HG03066 (cell line): ENCODE data around the gene TSSC4.

Experiments
- ATAC-seq: cut with Tn5 transposase; IDR thresholded peaks from one replicate; pipeline ENCODE4 v1.9.1; 2021; ENCODE audit warnings: low read depth; ENCODE audit not compliant: unreplicated experiment

The TSSC4 gene

GRCh38 chr11:2415601-2416380, 15.2 kb downstream of the TSSC4 start:
- ATAC-seq = no peak

GRCh38 chr11:2416765-2417164, 16.2 kb downstream of the TSSC4 start:
- no peak for ATAC-seq

- no peak for ATAC-seq
Measured at GRCh38 chr11:2417856-2418692, 17.5 kb downstream of the TSSC4 start.

GRCh38 chr11:2418693-2419360, 18.3 kb downstream of the TSSC4 start:
- no peak for ATAC-seq

GRCh38 chr11:2419638-2420501, 19.3 kb downstream of the TSSC4 start:
- no peak for ATAC-seq

- ATAC-seq = no peak
Measured at GRCh38 chr11:2420502-2421225, 20.1 kb downstream of the TSSC4 start.

GRCh38 chr11:2421226-2421994, 20.9 kb downstream of the TSSC4 start:
- no peak for ATAC-seq

- no peak for ATAC-seq
Measured at GRCh38 chr11:2421996-2422395, 21.4 kb downstream of the TSSC4 start.

- ATAC-seq = no peak
Measured at GRCh38 chr11:2422461-2423156, 22.1 kb downstream of the TSSC4 start.

- ATAC-seq = no peak
Measured at GRCh38 chr11:2423157-2424025, 22.8 kb downstream of the TSSC4 start.

- ATAC-seq = no peak
Measured at GRCh38 chr11:2424811-2425495, 24.4 kb downstream of the TSSC4 start.

GRCh38 chr11:2425506-2425905, 25.0 kb downstream of the TSSC4 start:
- ATAC-seq = no peak

GRCh38 chr11:2426221-2426620, 25.7 kb downstream of the TSSC4 start:
- no peak for ATAC-seq

GRCh38 chr11:2426826-2427521, 26.4 kb downstream of the TSSC4 start:
- no peak for ATAC-seq

GRCh38 chr11:2427721-2428321, 27.3 kb downstream of the TSSC4 start:
- ATAC-seq = no peak

GRCh38 chr11:2428322-2428795, 27.8 kb downstream of the TSSC4 start:
- no peak for ATAC-seq
